Gastroesophageal sphincter (tissue), 3 donors: ENCODE data around the gene XXYLT1.

Source experiments
- CTCF ChIP-seq, 4 experiments: fragments of 200-600 bp in 2 of 4; fragments of 450-650 bp in 2 of 4; sonication (generic) in 1 of 4; IDR thresholded peaks; one replicate each; pipeline ENCODE4 v1.5.1; 2017 to 2019; ENCODE audit warnings: antibody characterized with exemption in 4 of 4, mild to moderate bottlenecking in 2 of 4, moderate library complexity in 2 of 4
- POLR2A ChIP-seq, 2 donors: fragments of 450-650 bp; IDR thresholded peaks; one replicate each; pipeline ENCODE4 v1.6.1; 2017; ENCODE audit warnings: antibody characterized with exemption in 2 of 2, mild to moderate bottlenecking in 2 of 2, moderate library complexity in 1 of 2

GRCh38 chr3:195147649-195148080, 123.3 kb downstream of the XXYLT1 start:
- TF ChIP-seq POLR2A (IDR thresholded peaks at IDR 0.05) = no peak
- TF ChIP-seq CTCF (IDR thresholded peaks at IDR 0.05) = no peak
